ENCODE data around the gene TSSC4.

The TSSC4 gene

GRCh38 chr11:2415601-2416380 lies 15.2 kb downstream of the TSSC4 start:
- no peaks in the 10 kb centered on the region for H3K9me3 ChIP-seq (ENCODE audit: control insufficient read depth, insufficient read depth, low read length)
- no peaks in the 10 kb centered on the region for H3K79me2 ChIP-seq (ENCODE audit: control insufficient read depth, low read length)
- H3K27me3 ChIP-seq (ENCODE audit: control insufficient read depth, low read length), result no peaks in the 10 kb centered on the region
- no peaks in the 10 kb centered on the region for H4K20me1 ChIP-seq (ENCODE audit: control insufficient read depth, insufficient read depth, low read depth, low read length)
- H3K9me2 ChIP-seq (replicated peaks; ENCODE audit: control insufficient read depth, low read length), result no peaks in the 10 kb centered on the region
- H3K4me1 ChIP-seq (ENCODE audit: control insufficient read depth, low read length), result no peaks in the 10 kb centered on the region
- TF ChIP-seq EZH2phosphoT487 (IDR thresholded peaks at IDR 0.05; ENCODE audit: borderline replicate concordance, low read length) (no peak), CTCF (IDR thresholded peaks at IDR 0.05; ENCODE audit: low read depth, low read length, poor library complexity, severe bottlenecking) (peak; percentile 22)
- no peak overlapping the region for H3K27ac ChIP-seq (ENCODE audit: low read depth, low read length)
- no peaks in the 10 kb centered on the region for H3K36me3 ChIP-seq (ENCODE audit: control insufficient read depth, low read length)
- no peaks in the 10 kb centered on the region for H3F3A ChIP-seq (ENCODE audit: control insufficient read depth, insufficient read depth)
- no peak overlapping the region for H3K4me2 ChIP-seq (ENCODE audit: low read length)
- no peak overlapping the region for H3K4me3 ChIP-seq (ENCODE audit: low read length)

- TF ChIP-seq CTCF (IDR thresholded peaks at IDR 0.05; ENCODE audit: low read depth, low read length, poor library complexity, severe bottlenecking) (no peak), EZH2phosphoT487 (IDR thresholded peaks at IDR 0.05; ENCODE audit: borderline replicate concordance, low read length) (no peak)
- no peak overlapping the region for H3K27ac ChIP-seq (ENCODE audit: low read depth, low read length)
- H4K20me1 ChIP-seq (ENCODE audit: control insufficient read depth, insufficient read depth, low read depth, low read length), result no peaks in the 10 kb centered on the region
- no peaks in the 10 kb centered on the region for H3K36me3 ChIP-seq (ENCODE audit: control insufficient read depth, low read length)
- H3K27me3 ChIP-seq (ENCODE audit: control insufficient read depth, low read length), result no peaks in the 10 kb centered on the region
- no peaks in the 10 kb centered on the region for H3F3A ChIP-seq (ENCODE audit: control insufficient read depth, insufficient read depth)
- no peaks in the 10 kb centered on the region for H3K4me1 ChIP-seq (ENCODE audit: control insufficient read depth, low read length)
- H3K4me2 ChIP-seq (ENCODE audit: low read length), result no peak overlapping the region
- H3K9me3 ChIP-seq (ENCODE audit: control insufficient read depth, insufficient read depth, low read length), result no peaks in the 10 kb centered on the region
- no peaks in the 10 kb centered on the region for H3K9me2 ChIP-seq (replicated peaks; ENCODE audit: control insufficient read depth, low read length)
- no peak overlapping the region for H3K4me3 ChIP-seq (ENCODE audit: low read length)
- no peaks in the 10 kb centered on the region for H3K79me2 ChIP-seq (ENCODE audit: control insufficient read depth, low read length)
Observed at GRCh38 chr11:2416765-2417164, 16.2 kb downstream of the TSSC4 start.

DNA sequence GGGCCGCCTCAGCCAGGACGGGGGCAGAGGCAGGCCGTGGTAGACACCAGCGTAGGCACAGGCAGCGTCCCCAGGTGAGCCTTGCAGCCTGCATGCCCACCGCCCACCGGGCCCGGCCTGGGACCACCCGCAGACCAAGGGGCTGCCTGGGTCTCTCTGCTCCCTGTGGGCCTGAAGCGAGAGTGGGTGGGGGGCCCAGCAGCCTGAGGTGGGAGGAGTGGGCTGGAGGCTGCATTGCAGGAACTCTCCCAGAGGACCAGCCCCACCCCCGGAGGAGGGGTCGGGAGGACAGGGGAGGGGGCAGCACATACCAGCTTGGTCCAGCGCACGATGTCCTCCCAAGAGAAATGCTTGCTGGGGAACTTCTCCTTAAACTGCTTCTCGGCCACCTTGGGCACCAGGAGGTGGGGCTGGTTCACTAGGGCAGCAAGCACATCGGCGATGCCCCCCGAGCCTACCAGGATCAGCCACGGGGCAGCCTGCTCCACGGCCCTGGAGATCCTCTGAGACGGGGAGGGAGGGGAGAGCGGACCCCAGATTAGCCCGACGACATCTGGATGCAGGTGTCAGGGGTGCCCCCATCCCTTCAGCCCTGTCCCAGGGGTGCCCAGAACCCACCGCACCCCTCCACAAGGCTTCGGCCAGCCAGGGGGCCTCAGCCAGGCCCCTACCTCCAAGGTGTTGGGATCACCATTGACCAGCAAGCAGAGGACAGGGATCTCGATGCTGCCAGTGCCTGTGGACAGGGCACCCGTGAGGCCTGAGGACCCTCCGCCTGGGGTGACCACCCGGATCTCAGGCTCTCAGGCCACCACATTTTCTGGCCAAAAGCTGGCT lies 17.5 kb downstream of the TSSC4 start:
- TF ChIP-seq EZH2phosphoT487 (IDR thresholded peaks at IDR 0.05; ENCODE audit: borderline replicate concordance, low read length) (no peak), CTCF (IDR thresholded peaks at IDR 0.05; ENCODE audit: low read depth, low read length, poor library complexity, severe bottlenecking) (no peak)
- no peaks in the 10 kb centered on the region for H3K27me3 ChIP-seq (ENCODE audit: control insufficient read depth, low read length)
- no peaks in the 10 kb centered on the region for H3F3A ChIP-seq (ENCODE audit: control insufficient read depth, insufficient read depth)
- H3K79me2 ChIP-seq (ENCODE audit: control insufficient read depth, low read length), result no peaks in the 10 kb centered on the region
- H3K27ac ChIP-seq (ENCODE audit: low read depth, low read length), result no peak overlapping the region
- H3K36me3 ChIP-seq (ENCODE audit: control insufficient read depth, low read length), result no peaks in the 10 kb centered on the region
- H4K20me1 ChIP-seq (ENCODE audit: control insufficient read depth, insufficient read depth, low read depth, low read length), result no peaks in the 10 kb centered on the region
- H3K4me3 ChIP-seq (ENCODE audit: low read length), result no peak overlapping the region
- no peaks in the 10 kb centered on the region for H3K9me2 ChIP-seq (replicated peaks; ENCODE audit: control insufficient read depth, low read length)
- H3K9me3 ChIP-seq (ENCODE audit: control insufficient read depth, insufficient read depth, low read length), result no peaks in the 10 kb centered on the region
- no peak overlapping the region for H3K4me2 ChIP-seq (ENCODE audit: low read length)
- no peaks in the 10 kb centered on the region for H3K4me1 ChIP-seq (ENCODE audit: control insufficient read depth, low read length)

Data from DOHH2 (cell line).